ENCODE data around the gene TMEM135.

Gene TMEM135

DNA sequence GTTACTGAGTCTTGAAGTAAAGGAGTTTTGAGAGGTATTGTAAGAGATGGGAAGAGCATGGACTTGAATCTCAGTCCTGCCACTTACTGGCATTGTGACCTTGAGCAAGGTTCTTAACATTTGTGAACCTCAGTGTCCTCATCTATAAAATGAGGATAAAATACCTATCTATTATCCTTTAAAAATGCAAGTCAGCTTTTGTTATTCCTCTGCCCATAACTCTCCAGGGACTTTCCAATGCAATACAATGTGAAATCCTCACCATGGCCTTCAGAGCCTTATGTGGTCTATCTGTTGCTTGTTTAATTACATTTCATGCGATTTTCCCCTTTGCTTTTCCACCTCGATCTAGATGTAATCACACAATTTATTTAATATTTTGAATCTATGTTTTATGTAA lies 9.1 kb downstream of the TMEM135 start:
- in situ Hi-C loops (cut with HindIII; ENCODE audit: low sequenced_read_pairs) = no loop called here
- no peak for DNase-seq (ENCODE audit: low read depth, low spot score)
- TF ChIP-seq, protein P1, sequence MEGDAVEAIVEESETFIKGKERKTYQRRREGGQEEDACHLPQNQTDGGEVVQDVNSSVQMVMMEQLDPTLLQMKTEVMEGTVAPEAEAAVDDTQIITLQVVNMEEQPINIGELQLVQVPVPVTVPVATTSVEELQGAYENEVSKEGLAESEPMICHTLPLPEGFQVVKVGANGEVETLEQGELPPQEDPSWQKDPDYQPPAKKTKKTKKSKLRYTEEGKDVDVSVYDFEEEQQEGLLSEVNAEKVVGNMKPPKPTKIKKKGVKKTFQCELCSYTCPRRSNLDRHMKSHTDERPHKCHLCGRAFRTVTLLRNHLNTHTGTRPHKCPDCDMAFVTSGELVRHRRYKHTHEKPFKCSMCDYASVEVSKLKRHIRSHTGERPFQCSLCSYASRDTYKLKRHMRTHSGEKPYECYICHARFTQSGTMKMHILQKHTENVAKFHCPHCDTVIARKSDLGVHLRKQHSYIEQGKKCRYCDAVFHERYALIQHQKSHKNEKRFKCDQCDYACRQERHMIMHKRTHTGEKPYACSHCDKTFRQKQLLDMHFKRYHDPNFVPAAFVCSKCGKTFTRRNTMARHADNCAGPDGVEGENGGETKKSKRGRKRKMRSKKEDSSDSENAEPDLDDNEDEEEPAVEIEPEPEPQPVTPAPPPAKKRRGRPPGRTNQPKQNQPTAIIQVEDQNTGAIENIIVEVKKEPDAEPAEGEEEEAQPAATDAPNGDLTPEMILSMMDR (IDR thresholded peaks at IDR 0.05; ENCODE audit: low read depth, low read length) = no peak
- H3K4me3 ChIP-seq (ENCODE audit: low read depth, low read length) = no peak overlapping the region

DNA sequence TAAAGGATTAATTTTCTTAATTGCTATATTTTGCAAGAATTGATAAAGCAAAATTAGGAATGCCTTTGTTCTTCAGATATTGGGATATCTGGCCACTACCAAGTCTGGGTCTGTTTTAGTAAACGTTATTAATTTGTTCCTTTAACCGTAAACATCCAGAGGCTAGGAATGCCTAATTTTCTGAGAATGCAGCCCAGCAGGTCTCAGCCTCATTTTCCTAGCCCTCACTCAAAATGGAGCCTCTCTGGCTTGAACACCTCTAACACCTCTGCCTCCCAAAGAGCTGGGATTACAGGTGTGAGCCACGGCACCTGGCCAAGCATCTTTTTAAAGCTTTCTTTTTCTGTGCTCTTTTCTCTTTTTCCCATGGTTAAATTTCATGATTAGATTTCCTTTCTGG lies 18.4 kb downstream of the TMEM135 start:
- DNase-seq (ENCODE audit: low read depth, low spot score) = no peak
- TF ChIP-seq, protein P1 (IDR thresholded peaks at IDR 0.05; ENCODE audit: low read depth, low read length) = no peak
- in situ Hi-C loops (cut with HindIII; ENCODE audit: low sequenced_read_pairs) = no loop called here
- H3K4me3 ChIP-seq (ENCODE audit: low read depth, low read length) = no peak overlapping the region

- DNase-seq (ENCODE audit: low read depth, low spot score) = no peak
- in situ Hi-C loops (cut with HindIII; ENCODE audit: low sequenced_read_pairs) = no loop called here
- H3K4me3 ChIP-seq (ENCODE audit: low read depth, low read length) = no peak overlapping the region
- TF ChIP-seq, protein P1 (IDR thresholded peaks at IDR 0.05; ENCODE audit: low read depth, low read length) = no peak
These were observed 20.0 kb downstream of the TMEM135 start for GRCh38 chr11:87057749-87058148.

DNA sequence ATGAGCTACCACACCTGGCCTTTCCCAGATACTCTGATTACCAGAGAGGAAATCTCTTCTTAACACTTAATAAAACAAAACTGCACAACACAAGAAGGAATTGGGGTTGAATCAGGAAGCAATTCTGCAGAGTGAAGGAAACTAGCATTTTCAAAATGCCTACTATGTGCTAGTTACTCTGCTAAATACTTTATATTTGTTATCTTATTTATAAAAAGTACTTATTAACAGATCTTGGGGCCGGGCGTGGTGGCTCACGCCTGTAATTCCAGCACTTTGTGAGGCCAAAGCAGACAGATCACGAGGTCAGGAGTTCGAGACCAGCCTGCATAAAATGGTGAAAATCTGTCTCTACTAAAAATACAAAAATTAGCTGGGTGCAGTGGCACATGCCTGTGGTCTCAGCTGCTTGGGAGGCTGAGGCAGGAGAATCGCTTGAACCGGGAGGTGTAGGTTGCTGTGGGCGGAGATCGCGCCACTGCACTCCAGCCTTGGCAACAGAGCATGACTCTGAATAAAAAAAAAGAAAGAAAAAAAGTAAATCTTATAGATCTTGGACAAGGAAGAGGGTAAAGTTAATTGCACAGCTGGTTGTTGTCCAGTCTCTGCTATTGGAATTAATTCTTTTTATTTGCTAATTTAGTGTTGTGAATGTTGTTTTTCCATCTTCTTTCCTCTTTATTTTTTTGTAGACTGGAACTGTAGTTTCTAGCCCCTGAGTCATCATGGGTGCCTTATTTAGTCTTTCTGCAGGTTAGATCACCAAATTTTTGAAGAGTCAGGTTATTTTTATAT lies 22.1 kb downstream of the TMEM135 start:
- in situ Hi-C loops (cut with HindIII; ENCODE audit: low sequenced_read_pairs) = no loop called here
- TF ChIP-seq, protein P1 (IDR thresholded peaks at IDR 0.05; ENCODE audit: low read depth, low read length) = no peak
- no peak overlapping the region for H3K4me3 ChIP-seq (ENCODE audit: low read depth, low read length)
- peak; percentile 5 for DNase-seq (ENCODE audit: low read depth, low spot score)

DNA sequence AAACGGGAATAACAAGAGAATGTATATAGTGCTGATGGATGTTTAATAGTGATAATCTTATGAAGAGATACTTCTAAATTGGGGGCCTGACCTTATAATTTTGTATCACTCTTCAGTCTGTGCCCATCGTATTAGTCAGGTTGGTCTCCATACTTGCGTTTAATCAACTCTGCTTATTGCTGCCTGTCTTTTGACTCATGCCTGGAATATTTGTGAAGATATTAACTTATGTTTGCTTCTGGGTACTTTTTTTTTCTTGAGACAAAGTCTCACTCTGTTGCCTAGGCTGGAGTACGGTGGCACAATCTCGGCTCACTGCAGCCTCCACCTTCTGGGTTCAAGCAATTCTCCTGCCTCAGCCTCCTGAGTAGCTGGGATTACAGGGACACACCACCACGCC lies 24.0 kb downstream of the TMEM135 start:
- in situ Hi-C loops (cut with HindIII; ENCODE audit: low sequenced_read_pairs) = no loop called here
- DNase-seq (ENCODE audit: low read depth, low spot score) = no peak
- TF ChIP-seq, protein P1 (IDR thresholded peaks at IDR 0.05; ENCODE audit: low read depth, low read length) = no peak
- no peak overlapping the region for H3K4me3 ChIP-seq (ENCODE audit: low read depth, low read length)

DNA sequence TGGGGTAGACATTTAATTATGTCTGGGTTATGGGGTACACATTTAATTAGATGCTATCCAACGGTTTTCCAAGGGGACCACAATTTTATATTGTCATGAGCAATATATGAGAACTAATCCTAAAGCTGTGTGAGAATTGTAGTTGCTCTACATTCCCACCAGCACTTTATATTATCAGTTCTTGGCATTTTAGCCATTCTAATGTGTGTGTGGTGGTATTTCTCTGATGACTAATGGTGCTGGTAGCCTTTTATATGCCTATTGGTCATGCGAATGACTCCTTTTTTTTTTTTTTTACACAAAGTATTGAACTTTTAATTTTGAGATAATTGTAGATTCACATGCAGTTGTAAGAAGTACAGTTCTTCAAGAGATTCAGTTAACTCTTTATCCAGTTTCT lies 26.2 kb downstream of the TMEM135 start:
- TF ChIP-seq, protein P1 (IDR thresholded peaks at IDR 0.05; ENCODE audit: low read depth, low read length) = no peak
- in situ Hi-C loops (cut with HindIII; ENCODE audit: low sequenced_read_pairs) = no loop called here
- DNase-seq (ENCODE audit: low read depth, low spot score) = peak; percentile 16
- H3K4me3 ChIP-seq (ENCODE audit: low read depth, low read length) = no peak overlapping the region
